ENCODE data around the gene LSM14B. TPM values are rescaled to one million over a fixed set of nuclear protein-coding genes. Genes with fewer than 3 reads are reported as not detected.

LSM14B gene
- total RNA-seq, 1 experiment from 2014 or later = 82.4 TPM

GRCh38 chr20:62089393-62089792 lies 32.9 kb upstream of the LSM14B start:
- H3K4me1 Mint-ChIP-seq = no peaks in the 10 kb centered on the region
- no peak overlapping the region for H2AK5ac ChIP-seq (ENCODE audit: insufficient read length, low read length)
- H3K9ac ChIP-seq (ENCODE audit: extremely low read depth, insufficient read length, low read length) = no peak overlapping the region
- H2BK5ac ChIP-seq (ENCODE audit: insufficient read length, low read length) = no peak overlapping the region
- no peaks in the 10 kb centered on the region for H3K36me3 Mint-ChIP-seq (ENCODE audit: insufficient read depth in 1 of 3, low read depth in 3 of 3)
- no peak overlapping the region for H3K4ac ChIP-seq (ENCODE audit: low read depth, low read length)
- no peak overlapping the region for H3K23ac ChIP-seq (ENCODE audit: insufficient read length, low read depth, low read length)
- H4K5ac ChIP-seq (ENCODE audit: insufficient read length, low read depth, low read length) = no peak overlapping the region
- no peak overlapping the region for H3K27ac ChIP-seq (ENCODE audit: insufficient read length, low read depth, low read length)
- H3K79me2 ChIP-seq (ENCODE audit: insufficient read depth, low read length) = no peaks in the 10 kb centered on the region
- no peak overlapping the region for H4K8ac ChIP-seq (replicated peaks; ENCODE audit: insufficient read length, low read depth, low read length)
- H3K27me3 Mint-ChIP-seq (ENCODE audit: low read depth) = peaks cover 6% of the 10 kb centered on the region
- no peak overlapping the region for H4K91ac ChIP-seq (ENCODE audit: insufficient read length, low read depth, low read length)
- no peak overlapping the region for H3K56ac ChIP-seq (ENCODE audit: insufficient read length, low read depth, low read length)
- no peaks in the 10 kb centered on the region for H3K4me1 ChIP-seq (ENCODE audit: insufficient read depth, low read length)
- H3K23me2 ChIP-seq (ENCODE audit: insufficient read length, low read depth, low read length, poor library complexity, severe bottlenecking) = no peaks in the 10 kb centered on the region
- no peaks in the 10 kb centered on the region for H4K20me1 ChIP-seq (ENCODE audit: control insufficient read depth, insufficient read depth, insufficient read length)
- no peak overlapping the region for H3T11ph ChIP-seq (ENCODE audit: low read length)
- no CpG with 5 or more reads among the region's 3 CpGs for WGBS (ENCODE audit: extremely low coverage, insufficient read length, low lambda C conversion rate)
- no peak overlapping the region for H2BK12ac ChIP-seq (ENCODE audit: insufficient read length, low read depth, low read length)
- H3K14ac ChIP-seq (ENCODE audit: insufficient read depth, low read length) = no peak overlapping the region
- peak overlapping the region in 1 of 3 experiments; percentile 27; a peak in 1 of 7 replicates for H3K27ac Mint-ChIP-seq
- H3K27me3 ChIP-seq (ENCODE audit: insufficient read depth, low read length) = no peaks in the 10 kb centered on the region
- no peak for TF ChIP-seq CTCF (conservative IDR thresholded peaks at IDR 0.05)
- H3K9me3 ChIP-seq (ENCODE audit: control insufficient read depth, low read depth, low read length) = no peaks in the 10 kb centered on the region
- no peak overlapping the region for H3K4me3 Mint-ChIP-seq
- no peak overlapping the region for H2BK20ac ChIP-seq (ENCODE audit: low read depth, low read length, poor library complexity, severe bottlenecking)
- no peak overlapping the region for H2AFZ ChIP-seq (ENCODE audit: low read length)
- H3K4me2 ChIP-seq (ENCODE audit: insufficient read depth, insufficient read length, low read length) = no peak overlapping the region
- DNase-seq = no peak
- no peak overlapping the region for H2BK15ac ChIP-seq (ENCODE audit: low read depth, low read length)
- H3K79me1 ChIP-seq (ENCODE audit: insufficient read depth, low read depth, low read length, poor library complexity, severe bottlenecking) = no peaks in the 10 kb centered on the region
- H3K9me3 Mint-ChIP-seq = no peaks in the 10 kb centered on the region
- H3K18ac ChIP-seq (ENCODE audit: insufficient read length, low read depth, low read length) = no peak overlapping the region
- no peak overlapping the region for H2BK120ac ChIP-seq (ENCODE audit: low read depth, low read length, poor library complexity, severe bottlenecking)

Data from H9 (cell line).